ENCODE results near the gene LRP1B. TPM values are rescaled to one million over a fixed set of nuclear protein-coding genes. Genes with fewer than 3 reads are reported as not detected.

Gene LRP1B
- polyA plus RNA-seq, 1 of the 3 experiments (the other 2 are of a cell fraction) = 0.28 TPM

GRCh38 chr2:141782574-141782973, 348.2 kb downstream of the LRP1B start:
- no peaks in the 10 kb centered on the region for H3K9me3 ChIP-seq
- H3K9me2 ChIP-seq = no peaks in the 10 kb centered on the region
- ChIA-PET POLR2A (no interaction called here), CTCF (interaction anchor here (1.2 kb wide), 2 partner anchors 12 to 187 kb away, joined by 3 read pairs; no protein-coding TSS in a partner anchor)
- H3K27me3 ChIP-seq (ENCODE audit: insufficient read depth) = no peaks in the 10 kb centered on the region
- H2AFZ ChIP-seq (ENCODE audit: low read depth) = no peak overlapping the region
- H3K9ac ChIP-seq = no peak overlapping the region
- H3K36me3 ChIP-seq (replicated peaks in 1 of 2; ENCODE audit: control insufficient read depth in 1 of 2, insufficient read depth in 2 of 2, low read length in 1 of 2) = no peaks in the 10 kb centered on the region
- H3K4me3 ChIP-seq (ENCODE audit: low read depth in 2 of 2, low read length in 1 of 2) = no peak overlapping the region
- 54% methylated on average over 1 of the region's 1 CpG for WGBS (ENCODE audit: low lambda C conversion rate)
- no peak overlapping the region for H3K4me2 ChIP-seq
- no peaks in the 10 kb centered on the region for H3F3A ChIP-seq (replicated peaks; ENCODE audit: insufficient read depth)
- H4K20me1 ChIP-seq (ENCODE audit: insufficient read depth) = no peaks in the 10 kb centered on the region
- no peak for DNase-seq
- no peaks in the 10 kb centered on the region; a peak in 1 of 4 replicates for H3K4me1 ChIP-seq (ENCODE audit: control insufficient read depth in 1 of 2, insufficient read depth in 2 of 2, low read depth in 1 of 2, low read length in 1 of 2)
- TF ChIP-seq YY1 (IDR thresholded peaks at IDR 0.05; ENCODE audit: low read depth) = no peak
- no peak for TF ChIP-seq PBX3 (IDR thresholded peaks at IDR 0.05)
- no peak for TF ChIP-seq MEF2A (IDR thresholded peaks at IDR 0.05; ENCODE audit: borderline replicate concordance, low read depth)
- no peak for TF ChIP-seq FOXJ3 (CRISPR knock-in tag; IDR thresholded peaks at IDR 0.05)
- TF ChIP-seq IRF3 (IDR thresholded peaks at IDR 0.05; ENCODE audit: low read depth, low read length) = no peak
- no peak for TF ChIP-seq SIN3A (IDR thresholded peaks at IDR 0.05; ENCODE audit: borderline replicate concordance, low read depth, low read length)
- TF ChIP-seq EZH2phosphoT487 (IDR thresholded peaks at IDR 0.05; ENCODE audit: borderline replicate concordance, low read depth) = no peak
- TF ChIP-seq JUND (IDR thresholded peaks at IDR 0.05) = no peak
- no peak for TF ChIP-seq EP300 (IDR thresholded peaks at IDR 0.05; ENCODE audit: borderline replicate concordance in 1 of 2, low read depth in 1 of 2, low read length in 1 of 2)
- no peak for TF ChIP-seq POLR2AphosphoS5 (IDR thresholded peaks at IDR 0.05; ENCODE audit: low read depth, low read length)
- no peak for TF ChIP-seq TAF1 (IDR thresholded peaks at IDR 0.05; ENCODE audit: borderline replicate concordance, low read depth, low read length)
- TF ChIP-seq TCF12 (IDR thresholded peaks at IDR 0.05) = no peak
- TF ChIP-seq USF2 (IDR thresholded peaks at IDR 0.05; ENCODE audit: borderline replicate concordance, low read depth, low read length) = no peak
- TF ChIP-seq FOSL2 (IDR thresholded peaks at IDR 0.05; ENCODE audit: borderline replicate concordance, low read depth) = no peak
- TF ChIP-seq ELF1 (IDR thresholded peaks at IDR 0.05) = no peak
- TF ChIP-seq SMC3 (IDR thresholded peaks at IDR 0.05; ENCODE audit: low read depth, low read length) = no peak
- no peaks in the 10 kb centered on the region for H3K79me2 ChIP-seq (ENCODE audit: insufficient read depth)
- no peak overlapping the region for H3K27ac ChIP-seq (ENCODE audit: low read depth in 2 of 2, low read length in 1 of 2)
